Activated CD4-positive, alpha-beta T cell treated with anti-CD3 and anti-CD28 coated beads for 48 hours (primary cell): ENCODE data around the gene ATP2B3.

Experiments
- DNase-seq: peaks from one replicate; pipeline ENCODE4 v3.0.0-alpha.2; 2020

The ATP2B3 gene

GRCh38 chrX:153539171-153539978 is 21.9 kb downstream of the ATP2B3 start:
- DNase-seq, result peak; percentile 71

GRCh38 chrX:153539979-153540358 is 22.5 kb downstream of the ATP2B3 start:
- DNase-seq, result no peak

GRCh38 chrX:153544727-153545126 is 27.3 kb downstream of the ATP2B3 start:
- no peak for DNase-seq

- DNase-seq, result no peak
Observed at GRCh38 chrX:153546386-153546785, 28.9 kb downstream of the ATP2B3 start.

- DNase-seq, result no peak
Observed at GRCh38 chrX:153547195-153547594, 29.8 kb downstream of the ATP2B3 start.

GRCh38 chrX:153549231-153549630 is 31.8 kb downstream of the ATP2B3 start:
- no peak for DNase-seq

GRCh38 chrX:153549807-153550206 is 32.4 kb downstream of the ATP2B3 start:
- no peak for DNase-seq

GRCh38 chrX:153551135-153551534 is 33.7 kb downstream of the ATP2B3 start:
- no peak for DNase-seq

- DNase-seq, result peak; percentile 70
Observed at GRCh38 chrX:153554519-153555167, 37.2 kb downstream of the ATP2B3 start.

GRCh38 chrX:153556767-153557166 is 39.3 kb downstream of the ATP2B3 start:
- DNase-seq, result no peak

GRCh38 chrX:153557618-153558355 is 40.3 kb downstream of the ATP2B3 start:
- no peak for DNase-seq

- DNase-seq, result no peak
Observed at GRCh38 chrX:153560000-153560399, 42.6 kb downstream of the ATP2B3 start.

GRCh38 chrX:153560466-153560865 is 43.0 kb downstream of the ATP2B3 start:
- no peak for DNase-seq

GRCh38 chrX:153561337-153561736 is 43.9 kb downstream of the ATP2B3 start:
- DNase-seq, result no peak

- no peak for DNase-seq
Observed at GRCh38 chrX:153562546-153562945, 45.1 kb downstream of the ATP2B3 start.

GRCh38 chrX:153564047-153564606 is 46.7 kb downstream of the ATP2B3 start:
- no peak for DNase-seq

GRCh38 chrX:153565996-153566580 is 48.6 kb downstream of the ATP2B3 start:
- no peak for DNase-seq

- peak; percentile 5 for DNase-seq
Observed at GRCh38 chrX:153568451-153569011, 51.1 kb downstream of the ATP2B3 start.

- no peak for DNase-seq
Observed at GRCh38 chrX:153569475-153569874, 52.0 kb downstream of the ATP2B3 start.

GRCh38 chrX:153571534-153571908 is 54.1 kb downstream of the ATP2B3 start:
- DNase-seq, result no peak

- no peak for DNase-seq
Observed at GRCh38 chrX:153572601-153573000, 55.2 kb downstream of the ATP2B3 start.

- peak; percentile 6 for DNase-seq
Observed at GRCh38 chrX:153573984-153574383, 56.5 kb downstream of the ATP2B3 start.
